ENCODE data around the gene PDZD2.

PDZD2 gene

GRCh38 chr5:31768046-31768445 lies 129.1 kb downstream of the PDZD2 start:
- Histone ChIP-seq H3K27me3 (ENCODE audit: control insufficient read depth, insufficient read depth, low read length) (no peaks in the 10 kb centered on the region), H3K9ac (no peak overlapping the region), H3K27ac (no peak overlapping the region), H3K36me3 (ENCODE audit: control insufficient read depth, insufficient read depth, low read length) (no peaks in the 10 kb centered on the region), H3K79me2 (no peaks in the 10 kb centered on the region), H2AFZ (no peak overlapping the region), H3K4me3 (ENCODE audit: low read depth, low read length) (no peak overlapping the region), H3K4me1 (no peaks in the 10 kb centered on the region), H3K9me3 (ENCODE audit: control insufficient read depth, low read length) (no peaks in the 10 kb centered on the region), H3K4me2 (ENCODE audit: low read length) (no peak overlapping the region)
- no peak for TF ChIP-seq CTCF (IDR thresholded peaks at IDR 0.05)

GRCh38 chr5:31768784-31769183 lies 129.9 kb downstream of the PDZD2 start:
- Histone ChIP-seq H3K4me3 (ENCODE audit: low read depth, low read length) (no peak overlapping the region), H3K9ac (no peak overlapping the region), H3K4me2 (ENCODE audit: low read length) (no peak overlapping the region), H3K9me3 (ENCODE audit: control insufficient read depth, low read length) (no peaks in the 10 kb centered on the region), H3K27me3 (ENCODE audit: control insufficient read depth, insufficient read depth, low read length) (no peaks in the 10 kb centered on the region), H2AFZ (no peak overlapping the region), H3K27ac (no peak overlapping the region), H3K4me1 (no peaks in the 10 kb centered on the region), H3K36me3 (ENCODE audit: control insufficient read depth, insufficient read depth, low read length) (no peaks in the 10 kb centered on the region), H3K79me2 (no peaks in the 10 kb centered on the region)
- TF ChIP-seq CTCF (IDR thresholded peaks at IDR 0.05), result no peak

GRCh38 chr5:31769530-31769929 lies 130.6 kb downstream of the PDZD2 start:
- Histone ChIP-seq H3K9me3 (ENCODE audit: control insufficient read depth, low read length) (no peaks in the 10 kb centered on the region), H3K9ac (no peak overlapping the region), H3K27ac (no peak overlapping the region), H3K27me3 (ENCODE audit: control insufficient read depth, insufficient read depth, low read length) (no peaks in the 10 kb centered on the region), H3K79me2 (no peaks in the 10 kb centered on the region), H3K36me3 (ENCODE audit: control insufficient read depth, insufficient read depth, low read length) (no peaks in the 10 kb centered on the region), H3K4me2 (ENCODE audit: low read length) (no peak overlapping the region), H3K4me1 (no peaks in the 10 kb centered on the region), H3K4me3 (ENCODE audit: low read depth, low read length) (no peak overlapping the region), H2AFZ (no peak overlapping the region)
- TF ChIP-seq CTCF (IDR thresholded peaks at IDR 0.05), result no peak

GRCh38 chr5:31770132-31770720 lies 131.3 kb downstream of the PDZD2 start:
- no peaks in the 10 kb centered on the region for H3K9me3 ChIP-seq (ENCODE audit: control insufficient read depth, low read length)
- H3K4me3 ChIP-seq (ENCODE audit: low read depth, low read length), result no peak overlapping the region
- H3K36me3 ChIP-seq (ENCODE audit: control insufficient read depth, insufficient read depth, low read length), result no peaks in the 10 kb centered on the region
- no peak for TF ChIP-seq CTCF (IDR thresholded peaks at IDR 0.05)
- H2AFZ ChIP-seq, result no peak overlapping the region
- H3K4me2 ChIP-seq (ENCODE audit: low read length), result no peak overlapping the region
- H3K27ac ChIP-seq, result no peak overlapping the region
- no peaks in the 10 kb centered on the region for H3K4me1 ChIP-seq
- H3K27me3 ChIP-seq (ENCODE audit: control insufficient read depth, insufficient read depth, low read length), result no peaks in the 10 kb centered on the region
- no peak overlapping the region for H3K9ac ChIP-seq
- no peaks in the 10 kb centered on the region for H3K79me2 ChIP-seq

- no peak overlapping the region for H3K4me3 ChIP-seq (ENCODE audit: low read depth, low read length)
- no peak for TF ChIP-seq CTCF (IDR thresholded peaks at IDR 0.05)
- no peak overlapping the region for H3K27ac ChIP-seq
- no peaks in the 10 kb centered on the region for H3K36me3 ChIP-seq (ENCODE audit: control insufficient read depth, insufficient read depth, low read length)
- no peaks in the 10 kb centered on the region for H3K27me3 ChIP-seq (ENCODE audit: control insufficient read depth, insufficient read depth, low read length)
- no peaks in the 10 kb centered on the region for H3K79me2 ChIP-seq
- no peak overlapping the region for H3K4me2 ChIP-seq (ENCODE audit: low read length)
- H3K9me3 ChIP-seq (ENCODE audit: control insufficient read depth, low read length), result no peaks in the 10 kb centered on the region
- no peaks in the 10 kb centered on the region for H3K4me1 ChIP-seq
- no peak overlapping the region for H2AFZ ChIP-seq
- no peak overlapping the region for H3K9ac ChIP-seq
Measured at GRCh38 chr5:31770998-31771397, 132.1 kb downstream of the PDZD2 start.
